Hypothalamus (tissue), 51 donors: ENCODE measurements around the gene CLDN8.
A peak's percentile ranks its signal among the peaks of the same experiment; 100 is the strongest.

Source experiments
- DNase-seq, 51 donors: peaks; one replicate each; lab custom pipeline; 2025; lab: John Stamatoyannopoulos, UW

The CLDN8 gene

DNA sequence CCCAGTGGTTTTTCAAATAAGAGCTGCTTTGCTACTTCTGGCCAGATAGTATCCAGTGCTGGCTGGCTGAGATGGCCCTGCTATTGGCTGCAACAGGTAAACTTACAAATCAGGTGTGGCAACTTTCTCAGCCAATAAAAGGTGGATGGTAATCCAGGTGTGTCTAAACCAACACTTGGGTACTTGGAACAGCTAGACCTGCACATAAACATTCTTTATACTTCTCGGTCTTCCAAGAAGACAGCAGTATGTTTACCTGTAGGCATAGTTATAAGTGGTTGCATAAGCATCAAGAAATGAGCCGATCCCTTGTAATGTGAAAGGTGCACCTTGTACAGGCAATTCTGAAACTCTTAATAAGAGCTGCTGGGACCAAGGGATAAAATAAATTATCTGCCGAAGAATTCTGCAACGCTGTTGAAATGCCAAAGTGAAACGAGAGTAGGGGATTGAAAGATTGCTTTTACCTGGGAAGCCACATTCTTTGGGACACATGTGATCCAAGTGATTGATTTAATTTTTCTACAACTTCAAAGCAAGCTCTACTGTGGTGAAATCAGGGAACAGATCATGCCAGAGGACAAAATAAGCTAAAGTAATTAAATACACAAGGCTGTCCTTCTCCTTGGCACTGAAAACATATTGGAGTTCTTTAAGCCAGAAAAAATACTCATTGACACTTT, at the start of gene CLDN8:
CLDN8 (minus strand) TSS at position 57 of the 683 bp plus-strand sequence. CDS start 172 bp downstream, outside the sequence.
- DNase-seq: no peak

DNA sequence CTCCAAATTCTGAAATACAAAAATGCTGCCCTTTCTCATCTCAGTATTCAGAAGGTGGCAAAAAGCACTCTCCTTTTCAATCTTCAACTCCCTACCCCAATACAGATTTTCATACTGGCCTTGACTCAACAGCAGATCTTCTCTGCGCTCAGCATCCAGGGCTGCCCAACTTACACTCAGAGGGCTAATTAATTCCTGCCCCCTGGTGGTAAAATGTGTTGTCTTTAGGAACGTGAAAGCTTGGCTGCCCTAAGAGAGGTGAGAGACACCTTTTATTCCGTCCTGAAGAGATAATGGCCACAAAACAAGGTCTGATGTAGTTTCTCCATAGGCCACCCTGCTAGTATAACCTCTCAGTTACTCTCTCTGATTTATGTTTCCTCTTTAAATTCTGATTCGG, 41.9 kb upstream of the CLDN8 start:
- DNase-seq: no peak

DNA sequence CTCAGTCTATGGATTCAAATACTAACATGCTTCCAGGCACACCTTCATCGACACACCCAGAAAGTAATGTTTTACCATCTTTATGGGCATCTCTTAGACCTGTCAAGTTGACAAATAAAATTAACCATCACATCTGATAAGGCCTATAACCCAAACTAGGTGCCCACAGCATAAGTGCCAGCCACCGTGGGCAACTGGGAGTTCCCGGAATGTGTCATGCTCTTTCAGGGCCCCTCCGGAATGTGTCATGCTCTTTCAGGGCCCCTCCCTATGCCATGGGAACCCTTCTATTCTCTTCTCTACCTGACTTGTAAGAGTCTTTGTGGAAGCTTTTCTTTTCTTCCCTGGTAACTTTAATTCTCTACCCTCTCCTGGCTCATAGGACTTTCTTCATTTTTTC, 40.2 kb upstream of the CLDN8 start:
- DNase-seq: no peak

DNA sequence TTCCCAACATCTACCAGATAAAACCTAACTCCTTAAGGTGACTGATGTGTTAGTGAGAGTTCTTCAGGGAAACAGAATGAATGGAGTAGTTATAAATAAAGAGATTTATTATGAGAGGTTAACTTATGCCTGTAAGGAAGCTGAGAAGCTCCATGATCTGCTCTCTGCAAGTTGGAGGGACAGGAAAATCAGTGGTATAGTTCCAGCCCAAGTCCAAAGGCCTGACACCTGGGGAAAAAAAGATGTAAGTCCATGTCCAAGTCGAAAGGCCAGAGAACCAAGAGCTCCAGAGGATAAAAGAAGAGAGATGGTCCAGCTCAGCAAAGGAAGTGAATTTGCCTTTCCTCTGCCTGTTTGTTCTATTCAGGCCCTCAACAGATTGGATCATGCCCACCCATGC, 39.8 kb upstream of the CLDN8 start:
- DNase-seq: no peak

DNA sequence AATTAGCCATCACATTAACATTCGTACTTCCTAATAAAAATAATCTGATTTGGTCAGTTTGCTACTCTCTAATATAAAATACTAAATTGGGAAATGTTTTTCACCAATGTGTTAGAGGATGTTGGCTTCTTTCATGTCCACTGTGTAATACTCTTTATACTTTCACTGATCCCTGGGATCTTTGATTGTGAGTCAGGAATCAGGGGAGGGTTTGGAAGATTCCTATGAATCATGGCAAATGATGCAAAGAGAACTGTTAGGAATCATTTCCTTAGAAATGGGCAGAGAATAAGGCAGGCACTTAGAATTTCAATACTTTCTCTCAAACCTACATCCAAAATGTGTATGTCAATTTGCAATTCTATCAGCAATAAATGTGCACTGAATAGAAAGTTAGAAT, 35.9 kb upstream of the CLDN8 start:
- DNase-seq: no peak

DNA sequence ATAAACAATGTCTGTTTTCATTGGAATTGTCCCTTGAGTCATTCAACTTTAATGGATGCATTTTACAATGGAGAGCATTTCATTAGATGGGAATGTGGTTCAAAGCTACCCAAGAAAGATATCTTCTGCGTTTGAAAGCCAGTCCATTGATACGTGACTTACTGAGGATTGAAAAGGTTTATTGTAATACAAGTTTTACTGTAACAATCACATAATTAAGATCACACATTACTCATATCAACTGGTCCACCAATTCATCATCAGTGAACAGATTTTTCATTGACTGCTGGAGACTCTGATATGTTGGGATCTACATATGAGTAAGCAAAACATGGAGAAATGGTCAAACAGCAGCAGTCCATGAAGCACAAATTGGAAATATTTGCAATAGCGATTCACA, 34.0 kb upstream of the CLDN8 start:
- DNase-seq: no peak

DNA sequence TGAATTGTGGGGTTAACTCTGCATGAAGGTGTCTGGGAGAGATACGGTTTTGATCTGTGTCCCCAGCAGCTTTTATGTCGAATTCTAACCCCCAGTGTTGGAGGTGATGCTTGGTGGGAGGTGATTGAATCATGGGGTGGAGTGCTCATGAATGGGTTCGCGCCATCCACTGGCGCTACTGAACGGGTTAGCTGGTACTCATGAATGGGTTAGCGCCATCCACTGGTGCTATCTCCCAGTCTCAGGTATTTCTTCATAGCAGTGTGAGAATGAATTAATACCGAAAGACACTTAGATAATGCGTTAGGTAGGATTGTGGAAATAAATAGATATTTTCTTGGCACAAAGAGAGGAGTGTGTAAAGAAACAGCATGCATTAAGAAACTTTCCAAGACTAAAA, 32.9 kb upstream of the CLDN8 start:
- DNase-seq: no peak

DNA sequence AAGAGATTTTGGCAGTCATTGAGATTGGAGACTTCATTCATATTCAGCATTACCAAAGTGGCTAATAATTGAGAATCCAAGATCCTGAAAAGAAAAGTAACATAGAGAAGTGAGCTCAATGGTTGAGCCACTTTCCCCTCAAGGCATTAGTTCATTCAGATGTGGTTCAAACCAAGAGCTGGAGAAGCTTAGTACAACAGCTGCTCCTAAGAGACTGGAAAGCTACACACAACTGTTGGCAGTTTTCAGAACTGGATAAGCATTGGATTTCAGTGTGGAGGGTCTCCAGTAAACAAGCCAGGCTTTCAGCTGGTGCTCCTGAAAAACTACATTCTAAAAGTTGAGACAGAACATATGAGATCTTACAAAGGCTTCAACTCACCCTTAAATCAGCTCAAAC, 29.2 kb upstream of the CLDN8 start:
- no peak for DNase-seq

DNA sequence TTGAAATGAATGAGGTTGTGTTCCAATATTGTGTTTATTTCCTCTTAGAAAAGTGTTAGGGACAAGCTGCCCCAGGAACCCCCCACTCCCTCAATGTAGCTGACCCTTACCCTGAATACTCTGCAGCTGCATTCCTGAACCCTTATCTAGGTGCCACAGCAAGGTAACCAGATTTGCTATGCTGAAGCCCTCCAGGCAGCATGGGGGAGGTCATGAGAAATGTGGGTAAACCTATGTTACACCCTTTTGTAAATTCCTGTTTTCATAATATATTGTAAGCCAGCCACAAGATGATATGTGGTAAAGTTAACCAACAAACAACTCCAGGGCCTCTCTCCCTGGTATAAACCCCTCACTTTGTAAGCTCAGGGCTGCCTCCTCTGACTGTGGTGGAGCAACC, 27.8 kb upstream of the CLDN8 start:
- no peak for DNase-seq

DNA sequence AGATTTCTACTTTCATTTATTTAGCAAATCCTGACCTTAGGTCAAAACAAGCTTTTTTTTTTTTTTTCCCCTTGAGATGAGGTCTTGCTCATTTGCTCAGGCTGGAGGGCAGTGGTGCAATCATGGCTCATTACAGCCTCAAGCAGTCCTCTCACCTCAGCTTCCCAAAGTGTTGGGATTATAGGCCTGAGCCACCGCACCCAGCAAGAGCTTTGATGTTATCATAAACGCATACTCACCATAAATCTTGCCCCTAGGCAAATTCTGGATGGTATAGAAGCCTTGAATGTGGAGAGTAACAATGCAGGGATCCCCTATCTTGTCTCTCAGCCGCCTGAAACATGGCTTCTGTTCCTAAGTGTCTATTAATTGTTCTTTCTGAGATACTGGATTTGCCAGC, 24.8 kb upstream of the CLDN8 start:
- no peak for DNase-seq

DNA sequence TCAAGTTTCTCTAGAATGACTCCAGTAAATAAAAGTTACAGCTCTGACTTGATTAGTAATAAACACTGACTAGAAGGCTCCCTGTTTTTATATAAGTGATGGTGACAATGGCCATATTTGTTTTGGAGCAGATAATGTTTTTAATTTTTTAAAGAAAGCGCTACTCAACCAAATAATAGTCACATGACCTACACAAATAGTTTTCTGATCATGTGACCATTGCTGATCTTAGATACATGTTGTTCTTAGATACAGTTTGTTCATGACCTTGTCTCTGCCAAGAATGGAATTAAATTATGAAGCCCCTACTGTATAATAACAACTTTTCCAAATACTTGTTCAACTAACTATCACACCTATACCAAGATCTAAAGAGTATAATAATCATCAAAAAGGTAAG, 22.3 kb upstream of the CLDN8 start:
- no peak for DNase-seq

DNA sequence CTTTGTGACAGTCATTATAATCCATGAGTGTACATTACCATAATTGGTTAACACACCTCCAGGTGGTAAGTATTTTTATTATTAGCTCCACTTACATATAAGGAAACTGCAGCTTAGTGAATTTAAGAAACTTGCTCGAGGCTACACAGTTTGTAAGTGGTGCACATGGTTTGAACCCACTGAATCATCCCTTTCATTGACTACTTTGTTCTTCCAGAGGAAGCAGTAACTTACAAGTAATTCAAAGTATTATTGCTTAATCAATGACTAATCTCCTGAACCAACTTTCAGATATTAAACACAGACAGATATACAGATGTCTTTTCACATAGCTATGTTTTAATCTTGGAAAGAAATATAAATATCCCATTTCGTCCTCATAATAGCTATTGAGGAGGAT, 18.7 kb upstream of the CLDN8 start:
- no peak for DNase-seq

DNA sequence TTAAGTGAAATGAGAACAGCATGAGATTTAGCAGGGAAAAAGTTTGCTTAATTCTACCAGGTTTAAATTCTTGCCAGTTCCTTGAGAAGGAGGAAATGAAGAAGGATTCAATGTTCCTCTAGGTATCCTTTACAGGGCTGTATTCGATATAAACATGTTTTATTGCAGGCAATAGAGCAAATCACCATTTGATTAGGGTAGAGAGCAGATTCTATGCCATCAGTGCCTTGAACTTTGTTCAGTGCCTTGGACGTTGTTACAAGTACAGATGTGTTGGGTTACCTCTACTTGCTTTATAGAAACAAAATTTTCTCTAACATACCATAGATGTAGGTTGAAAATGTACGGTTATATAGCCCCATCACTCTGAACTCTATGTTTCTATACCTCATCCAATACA, 18.2 kb upstream of the CLDN8 start:
- no peak for DNase-seq

DNA sequence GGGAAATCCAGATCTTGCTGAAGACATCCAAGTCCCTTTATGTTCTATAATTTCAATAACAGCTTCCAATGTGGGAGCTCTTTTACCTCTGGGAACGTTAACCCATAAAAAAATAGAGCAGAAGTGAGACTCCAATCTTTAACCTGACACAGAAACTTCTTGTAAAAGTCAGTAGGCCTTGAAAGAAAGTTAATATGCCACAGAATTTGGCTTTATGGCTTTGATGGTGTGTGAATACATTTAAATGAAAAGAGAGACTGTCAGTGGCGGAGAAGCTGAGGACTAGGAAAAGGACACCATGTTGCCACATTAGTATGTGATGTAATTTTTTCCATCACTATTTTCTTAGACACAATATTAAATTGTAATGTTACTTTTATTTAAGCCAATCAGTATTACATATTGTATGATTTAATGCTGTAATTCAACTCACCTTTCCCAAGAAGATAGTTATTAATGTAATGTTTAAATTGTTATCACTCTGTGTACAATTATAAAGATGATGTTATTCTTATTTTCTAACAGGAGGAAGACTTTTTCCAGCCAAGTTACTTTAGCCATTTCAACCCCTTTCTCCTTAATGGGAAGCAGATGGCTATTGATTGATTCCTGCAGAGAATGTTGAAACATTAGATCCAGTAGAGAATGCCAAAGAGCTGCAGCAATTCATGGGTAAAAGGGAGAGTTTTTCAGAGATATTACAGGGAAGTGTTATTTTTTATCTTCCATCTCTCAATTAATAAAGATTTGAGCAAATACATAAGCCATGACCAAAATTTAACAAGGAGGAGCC, 17.5 kb upstream of the CLDN8 start:
- DNase-seq: no peak

DNA sequence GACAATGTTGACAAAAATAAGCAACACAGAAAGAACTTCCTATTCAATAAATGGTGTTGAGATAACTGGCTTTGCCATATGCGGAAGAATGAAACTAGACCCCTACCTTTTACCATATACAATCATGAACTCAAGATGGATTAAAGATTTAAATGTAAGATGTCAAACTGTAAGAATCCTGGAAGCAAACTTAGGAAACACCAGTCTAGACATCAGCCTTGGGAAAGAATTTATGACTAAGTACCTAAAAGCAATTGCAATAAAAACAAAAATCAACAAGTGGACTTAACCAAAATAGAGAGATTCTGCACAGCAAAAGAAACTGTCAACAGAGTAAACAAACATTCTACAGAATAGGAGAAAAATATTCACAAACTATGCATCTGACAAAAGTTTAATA, 16.1 kb upstream of the CLDN8 start:
- no peak for DNase-seq

DNA sequence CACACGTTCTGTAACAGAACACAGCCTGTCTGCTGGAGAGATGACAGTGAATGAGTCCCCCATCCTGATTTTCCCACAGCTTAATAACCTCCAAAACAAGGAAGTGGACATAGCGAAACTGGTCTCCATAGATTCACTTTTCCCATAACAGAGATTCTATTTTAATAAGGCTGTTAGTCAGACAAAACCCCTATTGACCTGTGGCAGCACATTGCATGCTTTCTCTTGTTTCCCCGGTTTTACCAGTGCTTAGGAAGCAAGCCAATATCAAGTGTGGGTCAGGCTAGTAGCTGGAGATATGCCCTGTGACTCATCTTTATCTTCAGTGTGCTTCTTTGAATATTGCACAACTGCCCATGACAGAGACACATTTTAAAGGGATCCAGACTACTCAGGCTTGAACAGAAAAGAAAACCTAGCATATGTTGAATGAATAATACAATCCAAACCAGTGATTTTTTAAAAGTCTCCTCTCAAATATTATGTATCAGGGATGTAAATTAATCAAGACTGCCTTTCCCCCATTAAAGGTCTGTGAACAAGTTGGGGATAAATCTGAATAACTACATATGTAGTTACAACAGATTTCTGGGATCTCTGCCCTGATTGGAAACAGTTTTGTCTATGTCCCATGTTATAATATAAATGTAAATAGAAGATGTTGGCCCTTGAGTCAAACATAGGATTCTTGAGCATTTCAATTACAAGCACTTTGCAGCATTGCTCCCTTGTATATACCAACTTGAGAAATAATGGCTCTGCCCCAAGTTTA, 11.9 kb upstream of the CLDN8 start:
- DNase-seq: peak in 6 of 51 donors; percentile 2 to 26 (median 11)

DNA sequence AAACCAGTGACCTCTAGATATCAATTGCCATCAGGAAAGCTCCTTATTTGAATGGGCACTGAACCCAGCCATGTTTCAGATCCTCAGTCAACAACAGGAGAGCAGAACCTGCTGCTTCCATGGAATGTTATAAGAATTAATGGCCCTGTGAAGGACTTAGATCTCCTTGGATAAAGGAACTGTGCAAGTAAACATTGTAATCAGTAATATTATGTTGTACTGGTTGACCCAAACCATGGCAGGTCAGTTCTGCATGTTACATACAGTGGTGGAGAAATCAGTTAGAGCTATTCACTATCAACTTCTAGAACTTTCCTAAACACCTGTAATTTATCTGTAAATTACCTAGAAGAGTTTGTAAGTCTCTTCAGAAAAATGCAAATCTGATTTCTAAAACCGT, 11.2 kb upstream of the CLDN8 start:
- no peak for DNase-seq

DNA sequence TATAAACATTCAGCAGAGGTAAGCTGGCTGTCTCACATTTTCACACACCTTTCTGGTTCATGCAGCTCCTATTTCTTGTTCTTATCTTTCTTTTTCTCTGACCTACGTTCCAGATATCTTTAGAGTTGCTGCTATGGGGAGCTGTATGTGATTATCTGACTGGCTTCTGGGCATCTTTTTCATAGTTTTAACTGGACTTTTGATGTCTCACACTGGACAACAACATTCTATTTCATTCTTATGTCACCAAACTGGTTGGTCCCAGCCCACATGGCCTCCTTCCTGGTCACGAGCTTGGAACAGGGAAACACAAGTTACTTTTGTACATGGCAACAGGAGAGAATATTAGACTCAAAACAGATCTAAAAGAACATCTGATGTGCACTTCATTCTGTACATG, 7.7 kb upstream of the CLDN8 start:
- DNase-seq: no peak

DNA sequence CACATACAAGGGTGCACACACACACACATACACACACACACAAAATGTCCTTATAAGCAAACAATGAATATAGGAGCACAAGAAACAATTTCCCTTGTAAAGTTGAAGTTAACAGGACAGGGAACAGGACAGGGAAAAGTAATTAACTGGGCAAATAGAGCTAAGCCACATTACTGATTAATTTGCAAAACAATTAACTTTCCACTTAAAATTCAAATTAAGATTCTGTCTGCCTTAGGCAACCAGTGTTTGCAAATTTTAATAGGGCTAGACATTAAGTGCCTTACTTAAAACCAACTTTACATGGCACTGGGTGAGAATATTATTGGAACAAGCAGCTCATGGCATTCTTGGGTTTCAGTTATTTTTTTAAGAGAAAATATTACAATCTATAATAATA, 6.8 kb upstream of the CLDN8 start:
- no peak for DNase-seq

DNA sequence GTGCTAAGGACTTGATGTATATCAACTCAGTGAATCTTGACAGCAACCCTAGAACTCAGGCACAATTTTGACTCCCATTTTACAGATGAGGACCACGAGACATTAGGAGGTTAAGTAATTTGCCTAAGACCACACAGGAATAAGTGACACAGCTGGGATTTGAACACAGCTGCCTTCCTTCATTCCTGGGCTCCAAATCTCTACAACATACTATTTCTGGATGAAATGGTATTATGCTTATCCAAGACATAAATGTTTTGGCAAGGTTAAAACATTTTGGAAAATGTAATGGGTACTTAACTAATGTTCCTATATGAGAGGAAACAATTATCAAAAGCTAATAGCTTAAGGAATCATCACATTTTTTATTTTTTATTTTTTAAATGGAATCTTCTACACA, 4.8 kb downstream of the CLDN8 start:
- no peak for DNase-seq

DNA sequence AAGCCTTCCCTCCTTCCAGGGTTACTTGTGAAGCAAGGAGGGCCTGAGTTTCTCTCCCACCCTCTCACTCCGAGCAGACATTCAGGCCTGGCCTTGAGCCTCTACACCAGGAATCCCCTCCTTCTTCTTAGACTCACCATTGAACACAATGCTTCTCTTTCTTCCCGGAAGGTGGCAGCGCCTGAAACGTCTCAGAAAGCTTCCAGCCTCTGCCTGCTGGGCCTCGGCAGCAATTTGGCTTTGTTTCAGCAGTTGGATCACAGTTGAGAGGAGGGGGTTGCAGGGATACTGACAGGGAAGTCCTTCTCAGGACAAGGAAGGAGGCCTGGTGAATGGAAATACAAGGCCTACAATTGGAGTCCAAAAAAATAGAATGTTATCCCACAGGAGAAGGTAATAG, 6.3 kb downstream of the CLDN8 start:
- DNase-seq: no peak

DNA sequence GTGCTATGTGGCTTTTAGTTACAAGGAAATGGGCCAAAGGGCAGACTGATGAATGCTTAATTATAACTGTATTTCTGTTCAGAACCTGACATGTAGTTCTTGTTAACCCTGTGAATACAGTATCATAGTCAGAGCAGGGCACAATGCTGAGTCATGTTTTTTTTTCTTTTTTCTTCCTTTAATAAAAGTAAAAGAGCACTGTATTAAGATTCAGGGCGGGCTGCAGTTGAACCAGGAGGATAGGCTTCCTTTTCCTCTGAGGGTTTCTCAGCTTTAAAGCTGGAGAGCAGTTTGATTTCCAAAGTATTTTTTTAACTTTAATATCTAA, 8.7 kb downstream of the CLDN8 start:
- DNase-seq: no peak
